Mesodermal cell (in vitro differentiated cells): ENCODE measurements around the gene KRTAP9-4.
"Not testable (repeated sequence)": the region's sequence is repeated elsewhere in the genome, so short reads cannot be mapped to it uniquely, and the experiment has no call there.

ENCODE experiments used
- H3K27ac ChIP-seq: 2 replicates; pipeline ENCODE4 v1.7.0; 2013; ENCODE audit warnings: mild to moderate bottlenecking, low read depth, low read length, moderate library complexity; ENCODE audit not compliant: severe bottlenecking
- H3K36me3 ChIP-seq: 2 replicates; pipeline ENCODE4 v1.7.1; 2013; ENCODE audit warnings: mild to moderate bottlenecking, low read length, moderate library complexity; ENCODE audit not compliant: control insufficient read depth, insufficient read depth
- H3K4me1 ChIP-seq: one replicate; pipeline ENCODE4 v1.7.1; 2013; ENCODE audit warnings: mild to moderate bottlenecking, low read length; ENCODE audit not compliant: insufficient read depth, control insufficient read depth, poor library complexity, severe bottlenecking
- H3K4me3 ChIP-seq: 2 replicates; pipeline ENCODE4 v1.7.0; 2013; ENCODE audit warnings: low read length, control low read depth, mild to moderate bottlenecking; ENCODE audit not compliant: insufficient read depth, poor library complexity, severe bottlenecking; ENCODE audit errors: extremely low read depth
- H3K9me3 ChIP-seq: 2 replicates; pipeline ENCODE4 v1.7.1; 2013; ENCODE audit warnings: mild to moderate bottlenecking, low read length, moderate library complexity; ENCODE audit not compliant: control insufficient read depth
- WGBS, 2 experiments: methylation state at CpG; one replicate each; pipeline ENCODE4 v1.1.5; 2013; ENCODE audit warnings: missing lambda C conversion rate in 2 of 2; ENCODE audit not compliant: insufficient coverage in 2 of 2; 5-methylcytosine and 5-hydroxymethylcytosine counted together

The KRTAP9-4 gene

GRCh38 chr17:41237116-41237515 lies 12.4 kb upstream of the KRTAP9-4 start:
- not testable (repeated sequence) for H3K36me3 ChIP-seq, H3K9me3 ChIP-seq, H3K4me1 ChIP-seq, H3K27ac ChIP-seq, H3K4me3 ChIP-seq
- WGBS, 2 experiments, result 65 to 69% methylated on average over 2 to 3 of the region's 4 CpGs

GRCh38 chr17:41237949-41238437 lies 11.5 kb upstream of the KRTAP9-4 start, which contains the start of gene KRTAP9-8:
KRTAP9-8 (plus strand) TSS chr17:41237999; CDS start chr17:41238052, 53 bp downstream.
- not testable (repeated sequence) for H3K9me3 ChIP-seq, H3K36me3 ChIP-seq, H3K27ac ChIP-seq, H3K4me1 ChIP-seq, H3K4me3 ChIP-seq
- 29% methylated on average over 1 of the region's 3 CpGs; no CpG with 5 or more reads in 1 of the 2 experiments for WGBS, 2 experiments

GRCh38 chr17:41246995-41247787 lies 2.3 kb upstream of the KRTAP9-4 start:
- not testable (repeated sequence) for H3K9me3 ChIP-seq, H3K36me3 ChIP-seq, H3K4me1 ChIP-seq, H3K4me3 ChIP-seq, H3K27ac ChIP-seq
- WGBS, 2 experiments, result 82 to 88% methylated on average over 1 of the region's 2 CpGs

- Histone ChIP-seq H3K27ac (no peak overlapping the region), H3K9me3 (no peaks in the 10 kb centered on the region), H3K4me3 (no peak overlapping the region), H3K4me1 (no peaks in the 10 kb centered on the region), H3K36me3 (no peaks in the 10 kb centered on the region)
- 85 to 100% methylated on average over 1 of the region's 1 CpG for WGBS, 2 experiments
Measured at GRCh38 chr17:41251261-41251660, 1.8 kb downstream of the KRTAP9-4 start.

- no peak overlapping the region for H3K27ac ChIP-seq
- no CpG with 5 or more reads among the region's 1 CpG for WGBS, 2 experiments
- H3K9me3 ChIP-seq, result no peaks in the 10 kb centered on the region
- H3K4me1 ChIP-seq, result no peaks in the 10 kb centered on the region
- H3K4me3 ChIP-seq, result no peak overlapping the region
- H3K36me3 ChIP-seq, result no peaks in the 10 kb centered on the region
Measured at GRCh38 chr17:41254861-41255260, 5.4 kb downstream of the KRTAP9-4 start.

GRCh38 chr17:41255381-41256290 lies 6.1 kb downstream of the KRTAP9-4 start, which contains the start of gene KRTAP9-9:
KRTAP9-9 (plus strand) TSS chr17:41255384.
- not testable (repeated sequence) for H3K4me1 ChIP-seq
- WGBS, 2 experiments, result 70 to 82% methylated on average over 5 of the region's 5 CpGs

GRCh38 chr17:41256291-41256685 lies 6.8 kb downstream of the KRTAP9-4 start:
- no peak overlapping the region for H3K4me3 ChIP-seq
- no CpG with 5 or more reads among the region's 1 CpG for WGBS, 2 experiments
- no peaks in the 10 kb centered on the region for H3K36me3 ChIP-seq
- H3K4me1 ChIP-seq, result no peaks in the 10 kb centered on the region
- no peaks in the 10 kb centered on the region for H3K9me3 ChIP-seq
- H3K27ac ChIP-seq, result no peak overlapping the region

More at GRCh38 chr17:41255381-41256290, 6.1 kb downstream of the KRTAP9-4 start, which contains the start of gene KRTAP9-9:
- H3K27ac ChIP-seq, H3K36me3 ChIP-seq, H3K4me3 ChIP-seq, H3K9me3 ChIP-seq: not testable (repeated sequence)

- Histone ChIP-seq H3K27ac (no peak overlapping the region), H3K4me3 (no peak overlapping the region), H3K9me3 (no peaks in the 10 kb centered on the region), H3K36me3 (no peaks in the 10 kb centered on the region), H3K4me1 (no peaks in the 10 kb centered on the region)
Measured at GRCh38 chr17:41258406-41258805, 8.9 kb downstream of the KRTAP9-4 start.

GRCh38 chr17:41263212-41263611 lies 13.7 kb downstream of the KRTAP9-4 start:
- no peaks in the 10 kb centered on the region for H3K36me3 ChIP-seq
- H3K27ac ChIP-seq, result no peak overlapping the region
- WGBS, 2 experiments, result 86% methylated on average over 1 of the region's 2 CpGs; no CpG with 5 or more reads in 1 of the 2 experiments
- H3K4me1 ChIP-seq, result no peaks in the 10 kb centered on the region
- H3K9me3 ChIP-seq, result no peaks in the 10 kb centered on the region
- no peak overlapping the region for H3K4me3 ChIP-seq

GRCh38 chr17:41264599-41264998 lies 15.1 kb downstream of the KRTAP9-4 start:
- H3K27ac ChIP-seq, result no peak overlapping the region
- WGBS, 2 experiments, result 75 to 100% methylated on average over 2 of the region's 3 CpGs
- H3K36me3 ChIP-seq, result no peaks in the 10 kb centered on the region
- no peaks in the 10 kb centered on the region for H3K9me3 ChIP-seq
- no peak overlapping the region for H3K4me3 ChIP-seq
- no peaks in the 10 kb centered on the region for H3K4me1 ChIP-seq
